Measurements from ENCODE around the gene HLX.

DNA sequence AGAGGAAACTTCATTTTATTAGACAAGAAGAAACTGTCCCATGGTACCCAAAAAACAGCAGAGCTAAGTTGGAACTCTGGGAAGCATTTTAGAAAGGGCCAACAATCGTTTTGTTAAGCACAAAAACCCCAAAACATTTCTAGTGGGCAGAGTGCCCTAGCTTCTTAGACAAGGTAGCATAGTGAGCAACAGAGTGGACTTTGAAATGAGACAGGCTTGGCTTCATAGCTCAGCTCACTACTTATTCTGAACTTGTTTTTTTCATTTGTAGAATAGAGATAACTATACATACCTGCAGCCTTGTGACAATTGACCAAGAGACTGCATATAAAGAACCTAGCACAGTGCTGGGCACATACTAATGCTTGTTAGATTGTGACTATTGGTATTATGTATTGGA is 50.1 kb downstream of the HLX start:
- no peak for TF ChIP-seq EZH2 (IDR thresholded peaks at IDR 0.05; ENCODE audit: borderline replicate concordance, low read depth, low read length, poor library complexity, severe bottlenecking)
- TF ChIP-seq, protein P1, sequence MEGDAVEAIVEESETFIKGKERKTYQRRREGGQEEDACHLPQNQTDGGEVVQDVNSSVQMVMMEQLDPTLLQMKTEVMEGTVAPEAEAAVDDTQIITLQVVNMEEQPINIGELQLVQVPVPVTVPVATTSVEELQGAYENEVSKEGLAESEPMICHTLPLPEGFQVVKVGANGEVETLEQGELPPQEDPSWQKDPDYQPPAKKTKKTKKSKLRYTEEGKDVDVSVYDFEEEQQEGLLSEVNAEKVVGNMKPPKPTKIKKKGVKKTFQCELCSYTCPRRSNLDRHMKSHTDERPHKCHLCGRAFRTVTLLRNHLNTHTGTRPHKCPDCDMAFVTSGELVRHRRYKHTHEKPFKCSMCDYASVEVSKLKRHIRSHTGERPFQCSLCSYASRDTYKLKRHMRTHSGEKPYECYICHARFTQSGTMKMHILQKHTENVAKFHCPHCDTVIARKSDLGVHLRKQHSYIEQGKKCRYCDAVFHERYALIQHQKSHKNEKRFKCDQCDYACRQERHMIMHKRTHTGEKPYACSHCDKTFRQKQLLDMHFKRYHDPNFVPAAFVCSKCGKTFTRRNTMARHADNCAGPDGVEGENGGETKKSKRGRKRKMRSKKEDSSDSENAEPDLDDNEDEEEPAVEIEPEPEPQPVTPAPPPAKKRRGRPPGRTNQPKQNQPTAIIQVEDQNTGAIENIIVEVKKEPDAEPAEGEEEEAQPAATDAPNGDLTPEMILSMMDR (conservative IDR thresholded peaks at IDR 0.05; ENCODE audit: low read depth, low read length) = no peak
